ENCODE results near the gene MOV10L1.
"Not testable (repeated sequence)": the region's sequence is repeated elsewhere in the genome, so short reads cannot be mapped to it uniquely, and the experiment has no call there.

MOV10L1 gene

GRCh38 chr22:50117168-50117762 is 27.5 kb downstream of the MOV10L1 start:
- no peak overlapping the region for H3K27ac Mint-ChIP-seq
- no peaks in the 10 kb centered on the region for H3K9me3 Mint-ChIP-seq
- H3K27me3 Mint-ChIP-seq (ENCODE audit: low read depth): peaks cover 9% of the 10 kb centered on the region
- H3K4me3 Mint-ChIP-seq: no peak overlapping the region
- H3K36me3 Mint-ChIP-seq (ENCODE audit: low read depth): no peaks in the 10 kb centered on the region
- no peak for DNase-seq (ENCODE audit: low spot score)
- peaks cover 7% of the 10 kb centered on the region for H3K4me1 Mint-ChIP-seq (ENCODE audit: low read depth)

- Mint-ChIP-seq H3K9me3 (no peaks in the 10 kb centered on the region), H3K27me3 (ENCODE audit: low read depth) (peaks cover 11% of the 10 kb centered on the region), H3K4me3 (no peak overlapping the region), H3K36me3 (ENCODE audit: low read depth) (no peaks in the 10 kb centered on the region), H3K27ac (no peak overlapping the region), H3K4me1 (ENCODE audit: low read depth) (no peaks in the 10 kb centered on the region)
- no peak for DNase-seq (ENCODE audit: low spot score)
These were observed 28.3 kb downstream of the MOV10L1 start for GRCh38 chr22:50118129-50118528.

GRCh38 chr22:50118557-50119168 is 28.9 kb downstream of the MOV10L1 start:
- Mint-ChIP-seq H3K4me3 (no peak overlapping the region), H3K9me3 (no peaks in the 10 kb centered on the region), H3K27me3 (ENCODE audit: low read depth) (peaks cover 11% of the 10 kb centered on the region), H3K27ac (no peak overlapping the region), H3K4me1 (ENCODE audit: low read depth) (no peaks in the 10 kb centered on the region), H3K36me3 (ENCODE audit: low read depth) (no peaks in the 10 kb centered on the region)
- no peak for DNase-seq (ENCODE audit: low spot score)

- DNase-seq (ENCODE audit: low spot score): no peak
- Mint-ChIP-seq H3K36me3 (ENCODE audit: low read depth) (no peaks in the 10 kb centered on the region), H3K4me3 (no peak overlapping the region), H3K4me1 (ENCODE audit: low read depth) (no peaks in the 10 kb centered on the region), H3K27me3 (ENCODE audit: low read depth) (peaks cover 11% of the 10 kb centered on the region), H3K9me3 (peaks cover 6% of the 10 kb centered on the region), H3K27ac (no peak overlapping the region)
These were observed 29.5 kb downstream of the MOV10L1 start for GRCh38 chr22:50119169-50119767.

GRCh38 chr22:50119768-50120251 is 30.0 kb downstream of the MOV10L1 start:
- no peak for DNase-seq (ENCODE audit: low spot score)
- Mint-ChIP-seq H3K9me3 (peaks cover 6% of the 10 kb centered on the region), H3K27me3 (ENCODE audit: low read depth) (peaks cover 11% of the 10 kb centered on the region), H3K4me1 (ENCODE audit: low read depth) (no peaks in the 10 kb centered on the region), H3K36me3 (ENCODE audit: low read depth) (no peaks in the 10 kb centered on the region), H3K27ac (no peak overlapping the region), H3K4me3 (no peak overlapping the region)

- no peak overlapping the region for H3K27ac Mint-ChIP-seq
- peaks cover 6% of the 10 kb centered on the region for H3K9me3 Mint-ChIP-seq
- no peaks in the 10 kb centered on the region for H3K4me1 Mint-ChIP-seq (ENCODE audit: low read depth)
- H3K27me3 Mint-ChIP-seq (ENCODE audit: low read depth): peaks cover 11% of the 10 kb centered on the region
- H3K4me3 Mint-ChIP-seq: no peak overlapping the region
- no peak for DNase-seq (ENCODE audit: low spot score)
- H3K36me3 Mint-ChIP-seq (ENCODE audit: low read depth): no peaks in the 10 kb centered on the region
These were observed 31.5 kb downstream of the MOV10L1 start for GRCh38 chr22:50121202-50121740.

GRCh38 chr22:50123119-50123518 is 33.3 kb downstream of the MOV10L1 start:
- Mint-ChIP-seq H3K4me3 (no peak overlapping the region), H3K27ac (no peak overlapping the region), H3K4me1 (ENCODE audit: low read depth) (no peaks in the 10 kb centered on the region), H3K36me3 (ENCODE audit: low read depth) (no peaks in the 10 kb centered on the region), H3K27me3 (ENCODE audit: low read depth) (peaks cover 11% of the 10 kb centered on the region), H3K9me3 (peaks cover 6% of the 10 kb centered on the region)
- DNase-seq (ENCODE audit: low spot score): no peak

- Mint-ChIP-seq H3K27ac (no peak overlapping the region), H3K27me3 (ENCODE audit: low read depth) (peaks cover 14% of the 10 kb centered on the region), H3K36me3 (ENCODE audit: low read depth) (no peaks in the 10 kb centered on the region), H3K4me1 (ENCODE audit: low read depth) (no peaks in the 10 kb centered on the region), H3K9me3 (peaks cover 6% of the 10 kb centered on the region), H3K4me3 (no peak overlapping the region)
- DNase-seq (ENCODE audit: low spot score): no peak
These were observed 35.2 kb downstream of the MOV10L1 start for GRCh38 chr22:50125029-50125428.

- DNase-seq (ENCODE audit: low spot score): no peak
- Mint-ChIP-seq H3K27me3 (ENCODE audit: low read depth) (peaks cover 21% of the 10 kb centered on the region), H3K36me3 (ENCODE audit: low read depth) (no peaks in the 10 kb centered on the region), H3K4me1 (ENCODE audit: low read depth) (no peaks in the 10 kb centered on the region), H3K27ac (no peak overlapping the region), H3K4me3 (no peak overlapping the region), H3K9me3 (peaks cover under 1% of the 10 kb centered on the region)
These were observed 39.4 kb downstream of the MOV10L1 start for GRCh38 chr22:50129121-50129736.

- Mint-ChIP-seq H3K27ac (no peak overlapping the region), H3K4me3 (no peak overlapping the region), H3K27me3 (ENCODE audit: low read depth) (peaks cover 32% of the 10 kb centered on the region), H3K4me1 (ENCODE audit: low read depth) (no peaks in the 10 kb centered on the region), H3K36me3 (ENCODE audit: low read depth) (no peaks in the 10 kb centered on the region), H3K9me3 (no peaks in the 10 kb centered on the region)
- no peak for DNase-seq (ENCODE audit: low spot score)
These were observed 42.1 kb downstream of the MOV10L1 start for GRCh38 chr22:50131894-50132293.

GRCh38 chr22:50134481-50134880 is 44.7 kb downstream of the MOV10L1 start:
- peaks cover 32% of the 10 kb centered on the region for H3K27me3 Mint-ChIP-seq (ENCODE audit: low read depth)
- DNase-seq (ENCODE audit: low spot score): no peak
- H3K36me3 Mint-ChIP-seq (ENCODE audit: low read depth): no peaks in the 10 kb centered on the region
- H3K9me3 Mint-ChIP-seq: no peaks in the 10 kb centered on the region
- no peak overlapping the region for H3K4me3 Mint-ChIP-seq
- no peaks in the 10 kb centered on the region for H3K4me1 Mint-ChIP-seq (ENCODE audit: low read depth)
- no peak overlapping the region for H3K27ac Mint-ChIP-seq

GRCh38 chr22:50136581-50137015 is 46.8 kb downstream of the MOV10L1 start:
- H3K4me3 Mint-ChIP-seq: no peak overlapping the region
- no peaks in the 10 kb centered on the region for H3K9me3 Mint-ChIP-seq
- DNase-seq (ENCODE audit: low spot score): no peak
- no peak overlapping the region for H3K27ac Mint-ChIP-seq
- H3K36me3 Mint-ChIP-seq (ENCODE audit: low read depth): no peaks in the 10 kb centered on the region
- H3K27me3 Mint-ChIP-seq (ENCODE audit: low read depth): peaks cover 23% of the 10 kb centered on the region
- H3K4me1 Mint-ChIP-seq (ENCODE audit: low read depth): no peaks in the 10 kb centered on the region

- H3K9me3 Mint-ChIP-seq; H3K27ac Mint-ChIP-seq; H3K4me3 Mint-ChIP-seq; H3K4me1 Mint-ChIP-seq (ENCODE audit: low read depth); DNase-seq (ENCODE audit: low spot score); H3K36me3 Mint-ChIP-seq (ENCODE audit: low read depth): not testable (repeated sequence)
- peaks cover 20% of the 10 kb centered on the region for H3K27me3 Mint-ChIP-seq (ENCODE audit: low read depth)
These were observed 47.5 kb downstream of the MOV10L1 start for GRCh38 chr22:50137277-50137676.

GRCh38 chr22:50138041-50138440 is 48.2 kb downstream of the MOV10L1 start:
- H3K27me3 Mint-ChIP-seq (ENCODE audit: low read depth): peaks cover 24% of the 10 kb centered on the region

More at GRCh38 chr22:50138041-50138440, 48.2 kb downstream of the MOV10L1 start:
- H3K27ac Mint-ChIP-seq: no peak overlapping the region
- no peak overlapping the region for H3K4me3 Mint-ChIP-seq
- no peaks in the 10 kb centered on the region for H3K9me3 Mint-ChIP-seq
- no peak for DNase-seq (ENCODE audit: low spot score)
- no peaks in the 10 kb centered on the region for H3K36me3 Mint-ChIP-seq (ENCODE audit: low read depth)
- H3K4me1 Mint-ChIP-seq (ENCODE audit: low read depth): no peaks in the 10 kb centered on the region
